ENCODE data around the gene CRYBG2.

The CRYBG2 gene

GRCh38 chr1:26291939-26292338 lies 62.0 kb downstream of the CRYBG2 start:
- no peak for DNase-seq (ENCODE audit: low spot score)

- no peak for DNase-seq (ENCODE audit: low spot score)
These were observed 62.5 kb downstream of the CRYBG2 start for GRCh38 chr1:26291433-26291832.

DNA sequence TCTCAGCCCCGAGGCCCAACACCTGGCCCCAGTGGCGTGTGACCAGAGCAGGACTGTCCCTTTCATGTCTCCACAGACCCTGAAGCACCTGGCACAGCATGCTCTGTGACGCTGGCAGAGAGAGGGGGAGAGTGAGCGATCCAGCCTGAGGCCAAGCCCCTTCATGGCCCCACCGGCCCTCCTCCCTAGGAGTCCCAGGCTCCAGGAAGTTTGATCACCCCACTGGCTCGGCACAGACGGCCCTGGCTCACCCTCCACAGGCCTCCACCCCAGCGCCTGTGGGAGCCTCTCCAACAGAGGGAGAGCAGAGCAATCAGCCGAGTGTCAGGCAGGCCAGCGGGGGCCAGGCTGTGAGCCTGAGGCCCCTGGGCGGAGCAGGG lies 63.1 kb downstream of the CRYBG2 start:
- no peak for DNase-seq (ENCODE audit: low spot score)

DNA sequence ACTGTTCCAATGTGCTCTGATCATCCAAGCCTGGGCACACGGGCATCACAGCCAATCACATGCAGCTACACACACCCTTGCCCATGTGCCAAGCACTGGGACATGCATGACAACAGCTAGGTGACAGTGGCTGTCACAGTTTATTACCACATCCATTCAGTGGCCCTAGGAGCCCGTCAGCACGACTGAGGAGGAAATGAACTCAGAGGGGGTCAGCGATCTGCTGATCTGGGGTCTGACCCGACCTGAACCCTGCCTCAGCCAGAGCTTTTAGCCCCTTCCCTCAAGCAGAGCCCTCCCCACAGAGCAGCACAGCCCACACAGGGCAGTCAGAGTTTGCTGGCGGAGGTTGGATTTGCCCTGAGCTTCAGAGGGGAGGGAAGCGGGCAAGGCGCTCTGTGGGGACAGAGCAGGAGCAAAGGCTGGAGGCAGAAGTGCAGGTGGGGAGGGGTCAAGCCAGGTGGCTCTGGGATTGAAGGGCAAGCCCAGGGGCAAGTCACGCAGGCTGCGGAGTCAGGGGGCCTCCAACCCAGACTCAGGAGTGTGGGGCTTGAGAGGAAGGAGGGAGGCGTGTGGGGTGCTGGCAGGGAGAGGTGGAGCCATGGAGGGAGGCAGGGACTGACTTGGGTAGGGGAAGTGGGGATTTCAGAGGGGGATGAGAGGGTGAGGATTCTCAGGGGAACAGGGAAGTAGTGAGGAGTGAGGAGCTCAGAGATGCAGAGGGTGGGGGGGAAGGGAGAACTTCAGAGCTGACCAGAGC lies 63.6 kb downstream of the CRYBG2 start:
- no peak for DNase-seq (ENCODE audit: low spot score)

GRCh38 chr1:26289158-26290059 lies 64.5 kb downstream of the CRYBG2 start:
- no peak for DNase-seq (ENCODE audit: low spot score)

GRCh38 chr1:26288311-26288941 lies 65.5 kb downstream of the CRYBG2 start:
- DNase-seq (ENCODE audit: low spot score), result no peak

- no peak for DNase-seq (ENCODE audit: low spot score)
These were observed 66.1 kb downstream of the CRYBG2 start for GRCh38 chr1:26287811-26288210.

DNA sequence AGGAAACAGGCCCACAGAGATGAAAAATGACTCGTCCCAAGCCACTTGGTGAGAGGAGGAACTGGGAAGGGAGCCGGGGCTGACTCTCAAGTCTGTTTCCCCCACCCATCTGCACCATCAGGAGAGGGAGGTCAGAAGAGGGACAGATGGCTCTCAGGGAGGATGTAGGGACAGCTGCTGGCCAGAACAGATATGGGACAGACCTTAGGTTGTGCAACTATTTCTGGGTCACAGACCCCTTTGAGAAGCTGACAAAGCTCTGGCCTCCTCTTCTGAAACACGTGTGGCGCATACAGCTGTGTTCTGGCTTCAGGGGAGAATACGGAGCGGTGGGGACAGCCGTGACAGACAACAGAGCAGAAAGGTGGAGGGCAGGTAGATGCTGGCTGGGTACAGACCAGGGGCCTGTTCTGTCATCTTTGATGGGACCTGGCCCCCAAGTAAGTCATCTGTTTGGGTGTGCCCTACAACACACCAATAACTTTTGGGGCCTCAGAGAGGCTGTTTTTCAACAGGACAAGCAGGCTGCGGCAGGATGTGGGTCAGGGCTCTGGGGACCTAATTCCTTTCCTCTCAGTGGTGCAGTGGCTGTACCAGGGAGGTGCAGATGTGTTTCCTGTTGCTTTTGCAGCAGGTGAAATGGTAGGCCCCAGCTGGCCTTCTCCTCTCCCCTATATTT lies 66.8 kb downstream of the CRYBG2 start:
- DNase-seq (ENCODE audit: low spot score), result no peak

DNA sequence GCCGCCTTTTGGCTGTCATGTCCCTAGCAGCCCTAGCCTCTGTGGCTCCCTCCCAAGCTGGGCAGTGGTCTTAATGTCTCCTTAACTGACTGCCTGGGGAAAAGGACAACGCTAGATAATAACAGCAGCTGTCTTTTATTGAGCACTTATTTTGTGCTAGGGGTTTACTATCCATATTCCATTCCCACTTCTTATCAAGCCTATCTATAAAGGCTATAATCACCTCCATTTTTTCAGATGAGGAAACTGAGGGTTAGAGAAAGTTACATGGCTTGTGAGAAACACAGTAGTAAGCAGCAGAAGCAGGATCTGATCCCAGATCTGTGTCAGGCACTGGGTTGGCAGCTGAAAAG lies 67.9 kb downstream of the CRYBG2 start:
- DNase-seq (ENCODE audit: low spot score), result no peak

- DNase-seq (ENCODE audit: low spot score), result no peak
These were observed 68.4 kb downstream of the CRYBG2 start for GRCh38 chr1:26285366-26286063.

DNA sequence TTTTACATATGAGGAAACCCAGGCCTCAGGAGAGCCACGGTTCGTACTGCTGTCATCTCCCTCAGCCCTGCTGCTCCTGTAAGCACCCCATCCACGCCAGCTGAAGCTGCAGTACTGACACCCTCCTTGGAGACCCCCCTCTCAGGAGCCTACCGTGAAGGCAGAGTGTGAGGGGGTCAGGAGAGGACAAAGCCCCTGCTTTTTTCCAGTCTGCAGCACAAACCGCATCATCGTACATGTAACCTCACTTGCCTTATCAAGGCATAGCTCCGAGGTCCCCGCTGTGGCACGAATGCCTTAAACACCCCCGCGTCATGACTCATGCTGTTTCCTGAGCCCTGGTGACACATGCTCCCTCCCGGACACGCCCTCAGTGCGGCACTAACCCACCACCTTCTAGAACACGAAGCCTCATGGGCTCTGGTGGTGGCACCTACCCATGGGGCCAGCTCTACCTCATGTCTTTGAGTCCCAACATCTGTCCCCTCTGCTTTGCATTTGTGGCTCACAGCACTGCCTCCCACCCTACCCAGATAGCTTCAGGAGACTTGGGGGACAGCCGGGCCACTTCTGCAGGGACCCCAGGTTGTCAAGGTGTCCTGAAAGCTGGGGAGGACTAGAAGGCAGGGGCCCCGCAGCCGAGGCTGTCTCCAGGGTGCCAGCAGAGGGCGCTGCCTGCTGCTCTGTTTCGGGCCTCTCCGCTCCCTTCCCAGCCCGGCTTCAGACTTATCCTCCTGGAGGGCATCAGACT lies 69.2 kb downstream of the CRYBG2 start:
- DNase-seq (ENCODE audit: low spot score), result peak; percentile 92

DNA sequence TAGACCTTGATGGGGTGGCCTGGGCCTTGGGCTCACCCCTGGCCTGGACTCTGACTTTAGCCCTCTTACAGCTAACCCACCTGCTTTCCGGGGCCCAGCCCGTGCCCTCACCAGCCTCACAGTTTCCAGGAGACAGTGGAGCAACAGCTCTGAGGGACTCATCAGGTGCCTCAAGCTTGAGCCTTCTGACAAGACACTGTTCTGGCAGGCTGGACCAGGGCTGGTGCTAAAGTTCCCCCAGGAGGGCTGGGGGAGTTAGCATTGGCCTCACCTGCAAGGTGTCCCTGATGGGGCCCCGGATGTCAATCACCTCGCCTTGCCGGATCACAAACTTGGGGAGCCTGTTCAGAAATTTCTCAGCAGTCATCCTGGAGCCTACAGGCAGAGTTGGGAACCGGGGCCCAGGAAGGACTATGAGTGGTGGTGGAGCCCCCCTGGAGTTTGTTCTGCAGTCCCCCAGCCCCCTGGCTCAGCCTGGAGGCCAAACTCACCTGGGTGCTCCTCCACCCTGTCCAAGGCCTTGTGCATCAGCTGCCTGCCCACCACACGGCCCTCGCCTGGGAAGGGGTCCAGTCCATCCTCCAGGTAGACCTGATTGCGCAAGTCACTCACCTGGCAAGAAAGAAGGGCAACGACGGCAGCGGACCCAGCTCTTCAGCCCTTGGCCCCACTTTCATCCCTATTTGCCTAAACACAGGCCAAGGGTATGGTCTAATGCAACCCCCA lies 69.9 kb downstream of the CRYBG2 start:
- DNase-seq (ENCODE audit: low spot score), result no peak

DNA sequence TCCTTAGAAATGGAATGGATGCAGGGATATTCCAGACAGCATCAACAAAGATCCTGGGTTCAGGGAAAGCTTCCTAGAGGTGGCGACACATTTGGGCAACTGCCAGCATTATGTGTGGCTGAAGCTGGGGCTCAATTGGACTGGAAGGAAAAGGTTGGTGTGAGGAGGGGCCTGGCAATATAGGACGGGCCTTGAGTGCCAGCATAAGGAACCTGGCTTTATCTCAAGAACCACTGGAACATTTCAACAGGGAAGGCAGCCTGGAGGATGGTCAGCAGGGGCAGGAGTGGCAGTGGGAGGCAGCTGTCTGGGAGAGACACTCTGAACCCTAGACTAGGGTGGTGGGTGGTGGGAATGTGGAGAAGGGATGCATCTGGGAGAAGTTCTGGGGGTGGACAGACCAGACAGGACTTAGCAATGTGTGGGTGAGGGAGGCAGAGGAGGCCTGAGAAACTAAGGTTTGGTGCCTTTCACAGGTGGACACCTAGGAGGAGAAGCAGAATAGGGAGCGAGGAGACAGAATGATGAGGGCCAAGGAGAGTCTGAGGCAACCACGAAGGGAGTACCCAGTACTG lies 70.6 kb downstream of the CRYBG2 start:
- no peak for DNase-seq (ENCODE audit: low spot score)

- no peak for DNase-seq (ENCODE audit: low spot score)
These were observed 71.5 kb downstream of the CRYBG2 start for GRCh38 chr1:26282401-26282918.

- peak; percentile 45 for DNase-seq (ENCODE audit: low spot score)
These were observed 72.0 kb downstream of the CRYBG2 start for GRCh38 chr1:26281971-26282370.

- peak; percentile 53 for DNase-seq (ENCODE audit: low spot score)
These were observed 72.6 kb downstream of the CRYBG2 start for GRCh38 chr1:26281091-26281958.

DNA sequence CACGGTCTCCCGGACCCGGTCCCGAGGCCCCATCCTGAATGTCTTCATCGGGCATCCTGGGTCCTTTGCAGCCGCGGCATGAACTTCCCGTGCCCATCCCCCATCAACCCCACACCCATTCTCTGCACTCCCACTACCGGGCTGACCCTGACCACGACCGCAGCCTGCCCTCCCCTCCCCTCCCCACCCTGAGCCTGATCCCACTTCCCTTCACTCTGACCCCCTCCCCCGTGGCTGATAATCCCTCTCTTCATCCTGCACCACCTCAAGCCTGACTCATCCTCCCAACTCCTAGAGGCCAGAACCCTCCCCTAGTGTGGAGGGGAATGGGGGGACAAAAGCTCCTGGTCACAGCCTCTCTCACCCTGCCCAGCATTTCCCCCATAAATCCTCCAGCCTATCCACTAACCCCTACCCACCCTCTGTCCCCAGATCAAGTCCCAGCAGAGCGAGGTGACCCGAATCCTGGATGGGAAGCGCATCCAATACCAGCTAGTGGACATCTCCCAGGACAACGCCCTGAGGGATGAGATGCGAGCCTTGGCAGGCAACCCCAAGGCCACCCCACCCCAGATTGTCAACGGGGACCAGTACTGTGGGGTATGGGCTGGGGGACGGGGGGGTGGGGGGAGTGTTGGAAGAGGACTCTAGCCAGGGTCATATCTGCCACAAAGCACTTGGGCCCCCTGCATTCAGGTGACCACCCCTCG lies 73.4 kb downstream of the CRYBG2 start:
- peak; percentile 72 for DNase-seq (ENCODE audit: low spot score)

Data from AG08396 (cell line).